Neural progenitor cell (in vitro differentiated cells): ENCODE measurements around the gene WDR33. TPM values are rescaled to one million over a fixed set of nuclear protein-coding genes. Genes with fewer than 3 reads are reported as not detected.

ENCODE experiments used
- DNase-seq: peaks from one replicate; pipeline ENCODE4 v3.0.0-alpha.2; 2016; ENCODE audit warnings: low spot score
- H2AFZ ChIP-seq: fragments of 200-600 bp; sonication (generic); replicated peaks from 2 replicates; pipeline ENCODE4 v1.6.1; 2016; ENCODE audit warnings: antibody characterized with exemption
- H3F3A ChIP-seq: fragments of 200-600 bp; sonication (generic); 2 replicates; pipeline ENCODE4 v1.6.1; 2016; ENCODE audit warnings: antibody characterized with exemption, low read depth
- H3K27ac ChIP-seq: fragments of 200-600 bp; sonication (generic); 2 replicates; pipeline ENCODE4 v1.5.1; 2016; ENCODE audit warnings: mild to moderate bottlenecking
- H3K27me3 ChIP-seq: fragments of 200-600 bp; sonication (generic); 2 replicates; pipeline ENCODE4 v1.6.1; 2016; ENCODE audit warnings: mild to moderate bottlenecking, moderate library complexity
- H3K36me3 ChIP-seq: fragments of 200-600 bp; sonication (generic); 2 replicates; pipeline ENCODE4 v1.5.1; 2016
- H3K4me1 ChIP-seq: fragments of 200-600 bp; sonication (generic); 2 replicates; pipeline ENCODE4 v1.6.1; 2016; ENCODE audit warnings: mixed run types
- H3K4me2 ChIP-seq: fragments of 200-600 bp; sonication (generic); 2 replicates; pipeline ENCODE4 v1.6.1; 2016
- H3K4me3 ChIP-seq: fragments of 200-600 bp; sonication (generic); 2 replicates; pipeline ENCODE4 v1.5.1; 2016
- H3K79me2 ChIP-seq: fragments of 200-600 bp; sonication (generic); 2 replicates; pipeline ENCODE4 v1.6.1; 2016; ENCODE audit warnings: low read depth
- H3K9ac ChIP-seq: fragments of 200-600 bp; sonication (generic); 2 replicates; pipeline ENCODE4 v1.6.1; 2016
- H3K9me3 ChIP-seq: fragments of 200-600 bp; sonication (generic); 2 replicates; pipeline ENCODE4 v1.5.1; 2016; ENCODE audit warnings: low read depth
- H4K20me1 ChIP-seq: fragments of 200-600 bp; sonication (generic); 2 replicates; pipeline ENCODE4 v1.6.1; 2016; ENCODE audit warnings: low read depth
- H3K27ac Mint-ChIP-seq: 3 replicates; pipeline ENCODE4 v1.8.0; 2021; ENCODE audit warnings: mixed read lengths
- H3K27me3 Mint-ChIP-seq: 2 replicates; pipeline ENCODE4 v1.8.0; 2022; ENCODE audit warnings: low read depth, mild to moderate bottlenecking, inconsistent platforms, moderate library complexity, mixed read lengths; ENCODE audit not compliant: insufficient read depth
- H3K36me3 Mint-ChIP-seq: 3 replicates; pipeline ENCODE4 v1.8.0; 2021; ENCODE audit warnings: mixed read lengths
- H3K4me1 Mint-ChIP-seq: 3 replicates; pipeline ENCODE4 v1.8.0; 2021; ENCODE audit warnings: mixed read lengths
- H3K4me3 Mint-ChIP-seq: 3 replicates; pipeline ENCODE4 v1.8.0; 2021; ENCODE audit warnings: mild to moderate bottlenecking, moderate library complexity, mixed read lengths
- H3K9me3 Mint-ChIP-seq: 3 replicates; pipeline ENCODE4 v1.8.0; 2020; ENCODE audit warnings: mixed read lengths
- CTCF ChIP-seq: fragments of 200-600 bp; sonication (generic); IDR thresholded peaks from 2 replicates; pipeline ENCODE4 v1.5.1; 2017; ENCODE audit warnings: antibody characterized with exemption, mild to moderate bottlenecking
- EZH2 ChIP-seq: fragments of 200-600 bp; sonication (generic); IDR thresholded peaks from 2 replicates; pipeline ENCODE4 v1.6.1; 2017; ENCODE audit warnings: antibody characterized with exemption, mild to moderate bottlenecking, moderate library complexity
- EZH2phosphoT487 ChIP-seq: fragments of 200-600 bp; sonication (generic); IDR thresholded peaks from 2 replicates; pipeline ENCODE4 v1.6.1; 2017; ENCODE audit warnings: antibody characterized with exemption
- total RNA-seq: library from RNA; depleted of rRNA; stranded (reverse); fragments of >200 nt; gene quantifications from 2 replicates; pipeline ENCODE4 v1.2.3, GENCODE V29; 2015; ENCODE audit warnings: low replicate concordance

WDR33 gene
- total RNA-seq, 1 donor from 2014 or later = 83.4 TPM

DNA sequence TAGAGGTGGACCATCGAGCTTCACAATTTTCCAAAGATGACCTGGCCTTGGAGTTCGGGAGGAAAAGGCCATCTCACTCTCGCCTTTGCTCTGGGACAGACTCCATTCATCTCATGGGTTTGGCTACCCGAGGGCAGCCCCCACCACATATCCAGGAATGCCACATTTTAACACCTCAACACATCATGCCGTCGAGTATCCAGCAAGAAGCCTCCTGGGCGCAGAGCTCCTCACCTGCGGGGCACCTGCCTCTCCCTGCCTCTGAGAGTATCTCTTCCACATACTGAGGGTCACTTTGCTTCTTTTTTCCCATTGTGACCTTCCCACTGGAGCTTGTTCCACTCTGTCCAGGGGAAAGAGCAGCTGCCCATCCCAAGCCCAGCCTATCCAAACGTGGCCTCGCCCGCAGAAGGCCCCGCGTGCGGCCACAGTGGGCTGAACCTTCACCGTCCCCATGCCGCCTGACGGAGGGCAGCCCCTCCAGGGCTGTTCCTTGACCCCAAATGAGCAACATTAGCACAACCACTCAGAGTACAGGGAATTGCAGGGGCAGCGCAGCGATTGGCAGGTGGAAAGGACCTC is 130.2 kb downstream of the WDR33 start:
- DNase-seq = no peak
- Mint-ChIP-seq H3K9me3 (no peaks in the 10 kb centered on the region), H3K4me1 (peaks cover 33% of the 10 kb centered on the region), H3K27ac (no peak overlapping the region), H3K36me3 (no peaks in the 10 kb centered on the region), H3K27me3 (peaks cover 19% of the 10 kb centered on the region), H3K4me3 (no peak overlapping the region)
- no peaks in the 10 kb centered on the region for H3K36me3 ChIP-seq
- TF ChIP-seq CTCF (no peak), EZH2phosphoT487 (no peak), EZH2 (no peak)
- H3K27ac ChIP-seq = no peak overlapping the region
- H3F3A ChIP-seq = no peaks in the 10 kb centered on the region
- no peak overlapping the region for H3K4me3 ChIP-seq
- no peak overlapping the region for H3K9ac ChIP-seq
- H4K20me1 ChIP-seq = no peaks in the 10 kb centered on the region
- H3K27me3 ChIP-seq = peaks cover 29% of the 10 kb centered on the region
- H3K4me2 ChIP-seq = no peak overlapping the region
- H3K79me2 ChIP-seq = no peaks in the 10 kb centered on the region
- H3K4me1 ChIP-seq = peaks cover 4% of the 10 kb centered on the region
- no peaks in the 10 kb centered on the region for H3K9me3 ChIP-seq
- no peak overlapping the region for H2AFZ ChIP-seq

- no peak overlapping the region for H3K9ac ChIP-seq
- Mint-ChIP-seq H3K36me3 (no peaks in the 10 kb centered on the region), H3K27ac (no peak overlapping the region), H3K4me3 (no peak overlapping the region), H3K4me1 (peaks cover 30% of the 10 kb centered on the region), H3K27me3 (peaks cover 22% of the 10 kb centered on the region), H3K9me3 (no peaks in the 10 kb centered on the region)
- H4K20me1 ChIP-seq = no peaks in the 10 kb centered on the region
- H3K4me3 ChIP-seq = no peak overlapping the region
- TF ChIP-seq EZH2phosphoT487 = no peak
- no peak for TF ChIP-seq CTCF
- TF ChIP-seq EZH2 = no peak
- H3K4me2 ChIP-seq = no peak overlapping the region
- H3K4me1 ChIP-seq = peaks cover 4% of the 10 kb centered on the region
- no peaks in the 10 kb centered on the region for H3K79me2 ChIP-seq
- H3K36me3 ChIP-seq = no peaks in the 10 kb centered on the region
- H3K9me3 ChIP-seq = no peaks in the 10 kb centered on the region
- no peaks in the 10 kb centered on the region for H3F3A ChIP-seq
- H2AFZ ChIP-seq = no peak overlapping the region
- H3K27me3 ChIP-seq = peaks cover 39% of the 10 kb centered on the region
- DNase-seq = no peak
- no peak overlapping the region for H3K27ac ChIP-seq
Observed at GRCh38 chr2:127679680-127680361, 131.2 kb downstream of the WDR33 start.

- Histone ChIP-seq H4K20me1 (peaks cover 8% of the 10 kb centered on the region), H3K27me3 (peaks cover 47% of the 10 kb centered on the region), H3K27ac (no peak overlapping the region), H3K4me2 (no peak overlapping the region), H2AFZ (no peak overlapping the region), H3K79me2 (no peaks in the 10 kb centered on the region), H3F3A (no peaks in the 10 kb centered on the region), H3K4me1 (peaks cover 4% of the 10 kb centered on the region), H3K4me3 (no peak overlapping the region), H3K9me3 (no peaks in the 10 kb centered on the region), H3K9ac (no peak overlapping the region), H3K36me3 (no peaks in the 10 kb centered on the region)
- no peaks in the 10 kb centered on the region for H3K9me3 Mint-ChIP-seq
- H3K27me3 Mint-ChIP-seq = peaks cover 25% of the 10 kb centered on the region
- no peak for TF ChIP-seq EZH2phosphoT487
- no peak for TF ChIP-seq CTCF
- no peak for TF ChIP-seq EZH2
- no peak for DNase-seq
- H3K4me1 Mint-ChIP-seq = peaks cover 30% of the 10 kb centered on the region
- H3K36me3 Mint-ChIP-seq = no peaks in the 10 kb centered on the region
- no peak overlapping the region for H3K27ac Mint-ChIP-seq
- peak overlapping the region; percentile 17 for H3K4me3 Mint-ChIP-seq
Observed at GRCh38 chr2:127678991-127679390, 132.0 kb downstream of the WDR33 start.
